ENCODE measurements around the gene VSTM2L.

GRCh38 chr20:37981568-37981967 is 78.6 kb downstream of the VSTM2L start:
- TF ChIP-seq POLR2A (IDR thresholded peaks at IDR 0.05) = no peak
- no peak for TF ChIP-seq CTCF (IDR thresholded peaks at IDR 0.05)
